H54 (cell line): ENCODE measurements around the gene SLC13A1.
"Not testable (repeated sequence)": the region's sequence is repeated elsewhere in the genome, so short reads cannot be mapped to it uniquely, and the experiment has no call there.

ENCODE experiments used
- DNase-seq: peaks from one replicate; pipeline ENCODE4 v3.0.0; 2011; ENCODE audit warnings: low spot score, mixed read lengths; ENCODE audit not compliant: insufficient read length
- FAIRE-seq: peaks from 3 replicates; lab custom pipeline; 2011; peaks lifted over from hg19 to GRCh38; lab: Jason Lieb, UNC
- POLR2A ChIP-seq: IDR thresholded peaks from 2 replicates; pipeline ENCODE4 v1.6.1; 2011; ENCODE audit warnings: low read depth, mild to moderate bottlenecking, low read length

The SLC13A1 gene

DNA sequence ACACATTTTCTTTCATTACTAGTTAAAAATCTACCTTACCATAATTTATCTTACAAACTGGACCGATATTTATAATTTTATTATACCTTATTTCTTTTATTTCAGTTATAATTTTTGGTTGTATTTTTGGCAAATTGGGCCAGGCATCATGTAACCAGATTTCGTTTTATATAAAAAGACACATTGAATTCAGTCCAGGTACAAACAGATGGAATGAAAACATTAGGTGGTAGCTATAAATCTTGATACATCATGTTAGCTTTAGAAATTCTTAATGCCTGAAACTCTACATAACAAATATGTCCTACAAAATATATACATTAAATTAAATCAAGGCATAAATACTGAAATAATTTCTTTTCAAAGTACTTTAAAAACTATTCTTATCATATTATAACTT, 73.1 kb downstream of the SLC13A1 start:
- no peak for FAIRE-seq
- no peak for TF ChIP-seq POLR2A
- DNase-seq = no peak

DNA sequence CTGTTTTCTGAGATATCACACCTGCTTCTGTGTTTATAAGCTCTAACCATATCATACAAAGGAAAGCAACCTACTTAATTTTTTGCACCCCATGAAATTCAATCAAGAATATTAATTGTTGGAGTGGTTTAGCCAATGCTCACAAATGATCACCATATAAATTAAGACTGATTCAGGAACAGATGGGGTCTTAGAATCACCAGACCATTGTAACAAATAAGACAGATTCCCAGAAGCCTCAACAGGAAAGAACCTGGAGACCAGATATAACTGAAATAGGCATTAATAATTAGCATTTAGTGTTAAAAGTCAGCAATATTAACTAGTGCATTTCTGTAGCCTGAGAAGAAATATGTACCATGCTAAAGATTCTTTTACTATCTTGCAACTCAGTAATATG, 73.6 kb downstream of the SLC13A1 start:
- FAIRE-seq = no peak
- DNase-seq = no peak
- TF ChIP-seq POLR2A = no peak

DNA sequence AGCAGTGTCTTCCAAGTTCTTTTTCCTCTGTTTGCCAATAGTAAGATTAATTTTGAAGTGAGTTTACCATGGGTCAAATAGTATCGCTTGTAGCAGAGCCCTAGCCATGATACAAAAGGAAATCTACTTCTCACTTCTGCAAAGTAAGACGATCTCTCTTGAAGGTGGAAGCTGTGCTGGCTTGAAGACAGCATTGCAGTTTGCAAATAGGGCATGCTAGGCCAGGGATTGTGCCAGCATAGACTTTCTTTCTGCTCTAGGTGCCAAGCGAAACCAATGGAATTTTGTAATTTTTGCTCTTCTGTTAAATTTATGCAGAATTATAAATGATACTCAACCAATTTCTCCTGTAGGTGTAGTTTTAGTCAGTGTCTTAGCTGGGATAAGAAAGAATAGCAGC, 74.5 kb downstream of the SLC13A1 start:
- no peak for TF ChIP-seq POLR2A
- FAIRE-seq = no peak
- no peak for DNase-seq

DNA sequence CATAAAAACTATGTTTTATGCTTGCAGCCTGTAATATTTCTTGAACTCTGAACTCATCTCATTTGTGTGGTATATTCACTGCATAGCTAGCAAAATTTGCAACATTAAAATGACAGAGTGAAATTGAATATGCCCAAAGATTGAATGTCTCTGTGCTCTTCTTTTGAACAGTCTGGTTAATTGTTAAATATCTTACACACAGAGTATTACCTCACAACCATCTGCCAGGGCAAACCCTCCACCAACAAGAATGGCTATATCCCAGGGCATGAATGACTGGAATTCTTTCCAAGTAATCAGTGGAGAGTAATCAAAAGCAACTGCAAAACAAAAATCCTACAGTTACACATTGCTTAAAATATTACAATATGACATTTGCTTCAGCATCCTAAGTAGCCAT, 76.9 kb downstream of the SLC13A1 start:
- no peak for TF ChIP-seq POLR2A
- no peak for DNase-seq
- no peak for FAIRE-seq

DNA sequence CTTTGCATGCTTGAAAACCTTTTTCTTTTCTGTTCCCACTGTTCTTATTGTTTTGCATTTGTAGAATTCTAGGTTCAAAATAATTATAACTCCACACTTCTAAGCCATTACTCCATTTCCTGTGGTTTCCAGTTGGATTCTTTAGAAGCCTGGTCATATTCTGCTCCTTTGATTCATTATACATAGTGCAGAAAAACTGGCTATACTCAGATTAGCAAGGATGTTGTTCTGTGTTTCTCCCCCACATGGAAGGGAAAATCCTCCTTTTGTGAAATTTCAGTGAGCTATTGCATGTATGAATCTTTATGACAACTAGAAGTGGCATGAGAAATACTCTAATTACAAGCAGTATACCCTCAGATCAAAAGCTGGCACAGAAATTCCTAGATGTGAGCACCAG, 79.5 kb downstream of the SLC13A1 start:
- FAIRE-seq (peak; percentile 66), DNase-seq (no peak)
- TF ChIP-seq POLR2A = no peak

DNA sequence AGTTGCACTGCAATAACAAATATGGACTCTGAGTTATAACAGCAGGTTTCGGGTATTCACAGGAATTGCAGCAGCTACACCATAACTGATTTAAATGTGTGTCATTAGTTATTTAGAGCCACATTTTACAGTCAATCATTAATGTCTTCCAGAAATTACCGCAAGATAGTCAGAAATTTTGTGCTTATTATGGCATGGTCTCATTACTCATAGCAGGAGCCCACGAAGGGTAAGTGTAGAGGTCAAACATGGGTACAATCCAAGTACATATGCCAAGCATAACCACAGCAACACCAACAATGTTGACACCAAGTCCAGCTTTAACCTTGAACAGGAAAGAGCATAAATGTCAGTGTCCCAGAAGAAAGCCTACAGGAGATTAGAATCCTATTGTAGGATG, 84.4 kb downstream of the SLC13A1 start:
- FAIRE-seq (no peak), DNase-seq (no peak)
- TF ChIP-seq POLR2A = no peak

DNA sequence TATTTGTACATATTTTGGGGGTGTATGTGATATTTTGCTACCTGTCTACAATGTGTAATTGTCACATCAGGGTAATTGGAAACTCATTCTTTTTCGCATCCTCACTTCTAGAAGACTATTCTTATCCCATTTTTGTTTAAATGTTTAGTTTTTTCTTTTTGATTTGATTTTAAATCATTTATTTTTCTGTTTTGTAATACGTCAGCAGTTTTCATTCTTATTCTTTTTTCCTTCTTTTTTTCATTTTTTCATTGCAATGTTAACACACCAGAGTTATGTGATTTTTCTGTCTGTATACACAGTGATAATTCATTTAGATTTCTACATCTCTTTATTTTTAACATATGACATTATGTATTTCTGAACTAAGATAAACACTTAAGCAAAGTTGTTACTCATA, 85.5 kb downstream of the SLC13A1 start:
- DNase-seq = no peak
- TF ChIP-seq POLR2A = no peak
- no peak for FAIRE-seq

DNA sequence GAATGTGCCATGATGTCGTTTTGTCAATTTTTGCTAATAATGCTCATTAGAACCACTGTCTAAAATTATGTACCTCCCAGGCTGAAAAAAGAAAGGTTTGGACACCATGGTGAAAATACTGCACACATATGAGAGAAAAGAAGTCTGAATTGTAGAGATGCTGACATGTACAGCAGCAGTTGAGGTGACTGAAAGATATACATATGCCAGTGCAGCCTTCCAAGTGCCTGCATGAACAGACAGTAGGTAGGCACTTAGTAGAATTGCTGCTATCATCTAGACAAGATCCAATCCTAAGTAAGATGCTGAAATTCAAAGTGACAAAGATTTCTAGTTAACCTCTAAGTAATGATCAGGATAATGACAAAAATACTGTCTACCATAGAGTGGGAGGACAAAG, 86.9 kb downstream of the SLC13A1 start:
- DNase-seq (no peak), FAIRE-seq (no peak)
- no peak for TF ChIP-seq POLR2A

DNA sequence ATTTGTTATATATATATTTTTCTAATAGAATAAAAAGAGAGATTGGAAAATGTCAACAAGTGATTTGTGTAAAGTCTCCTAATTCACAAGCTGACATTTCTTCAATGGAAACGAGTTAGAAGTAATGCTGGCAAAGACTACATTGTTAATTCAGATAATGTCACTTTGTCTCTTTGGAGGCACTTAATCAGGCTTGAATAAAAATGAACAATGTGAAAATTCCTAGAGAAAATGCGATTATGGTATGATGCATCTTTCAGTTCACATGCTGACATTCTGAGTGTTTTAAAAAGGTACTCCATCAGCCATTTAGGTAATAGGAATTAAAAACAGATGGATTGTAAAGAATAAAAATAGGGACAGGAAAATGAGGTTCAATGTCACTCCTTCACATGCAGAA, 100.1 kb downstream of the SLC13A1 start:
- TF ChIP-seq POLR2A = no peak
- no peak for DNase-seq
- FAIRE-seq = no peak

DNA sequence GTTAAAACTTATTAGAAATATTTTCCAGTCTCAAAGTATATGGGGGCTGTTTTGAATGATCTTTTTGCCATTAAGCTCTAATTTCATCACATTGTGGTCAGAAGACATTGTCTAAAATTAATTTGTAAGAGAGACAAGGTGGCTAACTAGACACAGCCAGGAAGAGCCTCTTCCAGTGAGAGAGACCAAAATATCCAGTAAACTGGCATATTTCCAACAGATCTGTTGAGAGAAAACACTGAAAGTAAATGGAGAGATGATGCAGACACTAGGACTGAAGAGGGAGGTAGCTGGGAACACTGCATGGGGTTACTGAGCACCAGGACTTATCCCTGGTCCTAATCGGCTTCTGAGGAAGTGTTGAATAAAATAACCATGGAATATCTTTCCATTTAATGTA, 102.8 kb downstream of the SLC13A1 start:
- FAIRE-seq (no peak), DNase-seq (no peak)
- no peak for TF ChIP-seq POLR2A

DNA sequence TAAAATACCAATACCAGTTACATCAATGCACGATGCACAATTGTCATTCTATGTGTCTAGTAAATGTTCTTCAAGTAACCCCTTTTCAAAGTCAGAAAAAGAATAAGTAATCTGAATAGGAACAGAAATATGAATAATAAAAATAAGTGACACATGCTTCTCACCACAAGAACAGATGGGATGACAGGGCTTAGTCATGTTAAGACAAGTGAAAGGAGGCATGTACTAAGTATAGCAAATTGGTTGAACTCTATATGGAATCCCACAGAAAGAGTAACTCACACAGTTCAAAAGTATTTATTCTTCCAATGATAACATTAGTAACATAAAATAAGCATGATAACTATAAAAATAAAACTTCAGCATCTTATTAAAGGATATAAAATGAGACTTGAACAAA, 103.3 kb downstream of the SLC13A1 start:
- FAIRE-seq (no peak), DNase-seq (no peak)
- no peak for TF ChIP-seq POLR2A

DNA sequence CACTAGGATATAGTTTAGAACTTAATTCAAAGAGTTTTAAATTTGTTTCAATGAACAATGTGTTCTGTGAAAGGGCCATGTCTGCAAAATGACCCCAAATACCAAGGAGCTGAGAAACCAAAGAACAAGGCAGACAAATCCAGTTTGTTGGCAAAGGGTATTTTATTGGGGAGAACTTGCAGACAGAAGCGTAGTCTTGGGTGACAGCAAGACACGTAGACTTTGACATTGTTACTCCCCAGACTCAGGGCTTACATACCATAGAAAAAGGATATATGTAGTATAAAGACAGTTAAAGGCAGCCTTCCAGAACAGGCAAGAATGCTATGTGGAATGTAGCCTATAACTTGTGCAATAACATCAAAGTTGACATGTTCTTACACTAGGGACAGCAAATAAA, 109.3 kb downstream of the SLC13A1 start:
- no peak for FAIRE-seq
- no peak for TF ChIP-seq POLR2A
- no peak for DNase-seq

DNA sequence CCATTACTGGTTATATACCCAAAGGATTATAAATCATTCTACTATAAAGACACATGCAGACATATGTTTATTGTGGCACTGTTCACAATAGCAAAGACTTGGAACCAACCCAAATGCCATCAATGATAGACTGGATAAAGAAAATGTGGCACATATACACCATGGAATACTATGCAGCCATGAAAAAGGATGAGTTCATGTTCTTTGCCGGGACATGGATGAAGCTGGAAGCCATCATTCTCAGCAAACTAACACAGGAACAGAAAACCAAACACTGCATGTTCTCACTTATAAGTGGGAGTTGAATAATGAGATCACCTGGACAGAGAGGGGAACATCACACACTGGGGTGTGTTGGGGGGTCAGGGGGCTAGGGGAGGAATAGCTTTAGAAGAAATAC, 112.9 kb downstream of the SLC13A1 start:
- DNase-seq, FAIRE-seq: not testable (repeated sequence)

DNA sequence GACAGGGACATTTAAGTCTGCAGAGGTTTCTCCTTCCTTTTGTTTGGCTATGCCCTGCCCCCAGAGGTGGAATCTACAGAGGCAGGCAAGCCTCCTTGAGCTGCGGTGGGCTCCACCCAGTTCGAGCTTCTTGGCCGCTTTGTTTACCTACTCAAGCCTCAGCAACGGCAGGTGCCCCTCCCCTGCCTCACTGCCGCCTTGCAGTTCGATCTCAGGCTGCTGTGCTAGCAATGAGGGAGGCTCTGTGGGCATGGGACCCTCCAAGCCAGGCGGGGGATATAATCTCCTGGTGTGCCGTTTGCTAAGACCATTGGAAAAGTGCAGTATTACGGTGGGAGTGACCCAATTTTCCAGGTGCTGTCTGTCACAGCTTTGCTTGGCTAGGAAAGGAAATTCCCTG, 114.9 kb downstream of the SLC13A1 start:
- FAIRE-seq, DNase-seq: not testable (repeated sequence)

DNA sequence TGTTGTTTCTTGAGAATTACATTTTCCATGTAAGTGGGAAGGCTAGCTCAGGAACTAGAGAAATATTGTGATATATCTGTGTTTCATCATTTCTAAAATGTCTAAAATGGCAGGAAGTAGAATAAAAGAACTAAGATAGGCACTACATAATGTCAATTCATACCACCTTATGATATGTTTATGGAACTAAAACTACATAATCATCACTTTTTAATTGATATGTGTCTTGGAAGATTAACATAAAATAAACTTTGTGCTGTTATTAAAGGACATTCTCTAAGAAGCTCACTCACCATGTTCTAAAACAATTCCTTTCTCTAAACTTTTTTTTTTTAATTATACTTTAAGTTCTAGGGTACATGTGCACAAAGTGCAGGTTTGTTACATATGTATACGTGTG, 120.7 kb downstream of the SLC13A1 start:
- DNase-seq (no peak), FAIRE-seq (no peak)
- TF ChIP-seq POLR2A = no peak

DNA sequence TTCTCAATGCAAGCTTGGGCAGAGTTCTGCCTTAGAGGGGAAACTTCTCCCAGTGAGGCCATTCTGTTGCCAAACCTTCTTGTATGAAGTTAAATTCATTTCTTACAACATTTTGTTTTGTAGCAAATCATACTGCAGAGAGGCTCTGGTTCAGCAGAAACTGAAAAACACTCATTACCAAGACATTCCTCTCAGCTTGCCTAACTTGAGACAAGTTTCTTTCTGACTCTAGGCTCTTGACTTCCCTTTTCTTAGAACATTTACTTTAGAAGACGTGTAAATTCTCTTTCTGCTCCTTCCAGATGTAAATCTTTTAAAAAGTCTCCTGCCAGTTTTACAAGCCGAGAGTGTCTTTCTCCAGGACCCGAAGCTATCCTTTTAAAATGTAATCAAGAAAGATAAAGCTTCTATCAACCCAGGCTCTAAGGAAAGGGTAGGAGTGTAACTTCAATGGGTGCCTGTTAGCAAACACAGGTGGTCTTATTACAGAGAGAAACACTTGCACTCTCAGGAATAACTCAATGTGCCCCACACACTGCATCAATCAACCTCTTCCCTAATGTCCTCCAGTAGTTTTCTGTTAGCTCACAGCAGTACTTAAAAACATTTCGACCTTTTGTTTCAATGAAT, 123.8 kb downstream of the SLC13A1 start:
- DNase-seq (no peak), FAIRE-seq (no peak)
- TF ChIP-seq POLR2A = no peak
